ENCODE results near the gene NDUFS6.

DNA sequence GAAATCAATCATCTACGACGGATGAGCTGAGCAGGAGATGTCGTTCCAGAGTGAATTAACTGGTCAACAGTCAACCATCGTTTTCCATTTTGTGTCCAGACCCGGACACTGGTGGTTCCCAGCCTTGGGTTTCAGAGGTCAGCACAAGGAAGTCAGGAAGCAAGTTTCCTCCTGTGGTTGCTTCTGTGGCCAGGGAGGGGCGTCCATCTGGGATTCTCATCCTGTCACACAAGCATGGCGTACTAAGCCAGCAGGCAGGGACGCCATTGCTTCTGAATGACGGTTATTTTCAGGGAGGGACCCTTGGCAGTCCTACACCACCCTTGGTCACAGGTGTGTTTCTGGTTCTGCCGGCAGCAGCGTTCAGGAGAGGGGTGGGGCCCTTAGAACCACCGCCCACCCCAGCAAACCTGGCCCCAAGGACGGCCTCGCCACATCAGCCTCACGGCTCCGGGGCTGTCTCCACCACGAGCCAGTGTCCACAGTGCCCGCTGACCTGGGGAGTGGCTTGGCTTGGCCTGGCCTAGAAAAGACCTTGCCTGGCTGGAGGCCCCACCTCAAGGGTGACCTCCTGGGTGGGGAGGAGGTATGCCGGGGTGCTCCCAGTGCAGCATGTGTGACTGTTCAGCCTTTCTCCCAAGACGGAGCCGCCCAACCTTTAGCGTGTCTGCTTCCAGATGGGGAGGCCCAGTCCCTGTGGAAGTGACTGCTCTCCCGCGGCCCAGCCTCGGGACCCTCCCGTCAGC, 25.2 kb downstream of the NDUFS6 start:
- TF ChIP-seq, protein P1, sequence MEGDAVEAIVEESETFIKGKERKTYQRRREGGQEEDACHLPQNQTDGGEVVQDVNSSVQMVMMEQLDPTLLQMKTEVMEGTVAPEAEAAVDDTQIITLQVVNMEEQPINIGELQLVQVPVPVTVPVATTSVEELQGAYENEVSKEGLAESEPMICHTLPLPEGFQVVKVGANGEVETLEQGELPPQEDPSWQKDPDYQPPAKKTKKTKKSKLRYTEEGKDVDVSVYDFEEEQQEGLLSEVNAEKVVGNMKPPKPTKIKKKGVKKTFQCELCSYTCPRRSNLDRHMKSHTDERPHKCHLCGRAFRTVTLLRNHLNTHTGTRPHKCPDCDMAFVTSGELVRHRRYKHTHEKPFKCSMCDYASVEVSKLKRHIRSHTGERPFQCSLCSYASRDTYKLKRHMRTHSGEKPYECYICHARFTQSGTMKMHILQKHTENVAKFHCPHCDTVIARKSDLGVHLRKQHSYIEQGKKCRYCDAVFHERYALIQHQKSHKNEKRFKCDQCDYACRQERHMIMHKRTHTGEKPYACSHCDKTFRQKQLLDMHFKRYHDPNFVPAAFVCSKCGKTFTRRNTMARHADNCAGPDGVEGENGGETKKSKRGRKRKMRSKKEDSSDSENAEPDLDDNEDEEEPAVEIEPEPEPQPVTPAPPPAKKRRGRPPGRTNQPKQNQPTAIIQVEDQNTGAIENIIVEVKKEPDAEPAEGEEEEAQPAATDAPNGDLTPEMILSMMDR (IDR thresholded peaks at IDR 0.05), result no peak
- TF ChIP-seq POLR2A (IDR thresholded peaks at IDR 0.05), result no peak

All from heart left ventricle (tissue), 13 donors.